ENCODE results near the gene NCK2. TPM values are rescaled to one million over a fixed set of nuclear protein-coding genes. Genes with fewer than 3 reads are reported as not detected.

The NCK2 gene
- total and polyA plus RNA-seq, 2 donors from 2014 or later, result 22.8 to 52.9 TPM

DNA sequence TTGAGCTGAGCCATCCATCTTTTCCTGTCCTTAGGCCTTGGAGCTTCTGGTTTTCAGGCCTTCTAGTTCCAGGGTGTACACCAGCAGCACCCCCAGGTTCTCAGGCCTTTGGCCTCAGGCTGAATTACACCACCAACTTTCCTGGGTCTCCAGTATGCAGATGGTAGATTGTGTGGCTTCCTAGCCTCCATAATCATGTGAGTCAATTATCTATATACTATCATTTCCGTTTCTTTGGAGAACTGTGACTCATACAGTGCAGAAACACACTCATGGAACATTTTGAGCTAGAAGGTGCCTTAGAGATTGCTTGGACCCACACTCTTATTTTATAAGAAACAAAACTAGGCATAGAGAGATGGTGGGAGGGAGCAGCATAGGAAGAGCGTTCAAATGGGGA lies 167.4 kb downstream of the NCK2 start:
- TF ChIP-seq, protein P1, sequence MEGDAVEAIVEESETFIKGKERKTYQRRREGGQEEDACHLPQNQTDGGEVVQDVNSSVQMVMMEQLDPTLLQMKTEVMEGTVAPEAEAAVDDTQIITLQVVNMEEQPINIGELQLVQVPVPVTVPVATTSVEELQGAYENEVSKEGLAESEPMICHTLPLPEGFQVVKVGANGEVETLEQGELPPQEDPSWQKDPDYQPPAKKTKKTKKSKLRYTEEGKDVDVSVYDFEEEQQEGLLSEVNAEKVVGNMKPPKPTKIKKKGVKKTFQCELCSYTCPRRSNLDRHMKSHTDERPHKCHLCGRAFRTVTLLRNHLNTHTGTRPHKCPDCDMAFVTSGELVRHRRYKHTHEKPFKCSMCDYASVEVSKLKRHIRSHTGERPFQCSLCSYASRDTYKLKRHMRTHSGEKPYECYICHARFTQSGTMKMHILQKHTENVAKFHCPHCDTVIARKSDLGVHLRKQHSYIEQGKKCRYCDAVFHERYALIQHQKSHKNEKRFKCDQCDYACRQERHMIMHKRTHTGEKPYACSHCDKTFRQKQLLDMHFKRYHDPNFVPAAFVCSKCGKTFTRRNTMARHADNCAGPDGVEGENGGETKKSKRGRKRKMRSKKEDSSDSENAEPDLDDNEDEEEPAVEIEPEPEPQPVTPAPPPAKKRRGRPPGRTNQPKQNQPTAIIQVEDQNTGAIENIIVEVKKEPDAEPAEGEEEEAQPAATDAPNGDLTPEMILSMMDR (IDR thresholded peaks at IDR 0.05; ENCODE audit: borderline replicate concordance, extremely low read depth, insufficient read depth), result no peak
- no peak for FAIRE-seq
- intact Hi-C loops (cut with DNase I), result no loop called here
- H3K9ac ChIP-seq (ENCODE audit: low read length in 3 of 3), result no peak overlapping the region
- no peaks in the 10 kb centered on the region for H3K4me1 ChIP-seq (ENCODE audit: control insufficient read depth in 2 of 3, insufficient read depth in 2 of 3, low read depth in 1 of 3, low read length in 3 of 3)
- peaks cover 0 to 22% (median 11%) of the 10 kb centered on the region in 3 donors for H3K9me3 ChIP-seq (ENCODE audit: control insufficient read depth in 2 of 3, insufficient read depth in 1 of 3, low read length in 3 of 3)
- no peak overlapping the region for H3K27ac ChIP-seq (ENCODE audit: low read depth in 2 of 2, low read length in 2 of 2)
- H3K36me3 ChIP-seq (ENCODE audit: control insufficient read depth in 2 of 3, insufficient read depth in 3 of 3, low read length in 3 of 3), result no peaks in the 10 kb centered on the region
- no peaks in the 10 kb centered on the region for H3K27me3 ChIP-seq (ENCODE audit: control insufficient read depth, insufficient read depth, low read length)
- no peak for DNase-seq
- H3K4me3 ChIP-seq (ENCODE audit: low read length in 3 of 3), result no peak overlapping the region

DNA sequence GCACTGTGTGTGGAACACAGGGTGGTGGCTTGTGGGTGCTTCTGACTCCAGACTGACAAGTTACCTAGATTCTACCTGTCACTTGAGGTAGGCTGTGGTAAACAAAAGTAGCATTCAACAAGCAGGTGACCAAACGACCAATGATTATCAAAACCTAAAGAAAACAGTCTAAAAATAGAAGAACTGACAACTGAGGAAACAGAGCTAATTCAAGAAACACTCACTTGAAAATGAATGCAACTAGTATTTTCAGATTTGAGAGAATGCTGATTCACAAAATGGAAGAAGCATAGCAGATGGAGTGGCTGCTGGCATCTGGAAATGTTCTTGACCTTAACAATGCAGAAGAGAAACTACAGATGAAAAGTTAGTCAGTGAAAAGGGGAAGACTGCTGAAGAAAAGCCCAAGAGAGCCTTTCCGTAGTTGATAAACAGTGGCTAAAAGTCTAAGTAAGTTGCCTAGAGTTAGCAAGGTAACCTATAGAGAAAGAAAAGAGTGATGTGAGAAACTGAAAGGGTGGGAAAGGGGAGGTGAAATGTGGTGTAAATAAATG lies 170.4 kb downstream of the NCK2 start:
- no peak for FAIRE-seq
- no peaks in the 10 kb centered on the region for H3K27me3 ChIP-seq (ENCODE audit: control insufficient read depth, insufficient read depth, low read length)
- intact Hi-C loops (cut with DNase I), result no loop called here
- H3K36me3 ChIP-seq (ENCODE audit: control insufficient read depth in 2 of 3, insufficient read depth in 3 of 3, low read length in 3 of 3), result no peaks in the 10 kb centered on the region
- TF ChIP-seq, protein P1 (IDR thresholded peaks at IDR 0.05; ENCODE audit: borderline replicate concordance, extremely low read depth, insufficient read depth), result no peak
- no peak overlapping the region for H3K4me3 ChIP-seq (ENCODE audit: low read length in 3 of 3)
- no peak for DNase-seq
- no peaks in the 10 kb centered on the region for H3K4me1 ChIP-seq (ENCODE audit: control insufficient read depth in 2 of 3, insufficient read depth in 2 of 3, low read depth in 1 of 3, low read length in 3 of 3)
- H3K9ac ChIP-seq (ENCODE audit: low read length in 3 of 3), result no peak overlapping the region
- peaks cover 0 to 22% (median 11%) of the 10 kb centered on the region in 3 donors for H3K9me3 ChIP-seq (ENCODE audit: control insufficient read depth in 2 of 3, insufficient read depth in 1 of 3, low read length in 3 of 3)
- no peak overlapping the region for H3K27ac ChIP-seq (ENCODE audit: low read depth in 2 of 2, low read length in 2 of 2)

DNA sequence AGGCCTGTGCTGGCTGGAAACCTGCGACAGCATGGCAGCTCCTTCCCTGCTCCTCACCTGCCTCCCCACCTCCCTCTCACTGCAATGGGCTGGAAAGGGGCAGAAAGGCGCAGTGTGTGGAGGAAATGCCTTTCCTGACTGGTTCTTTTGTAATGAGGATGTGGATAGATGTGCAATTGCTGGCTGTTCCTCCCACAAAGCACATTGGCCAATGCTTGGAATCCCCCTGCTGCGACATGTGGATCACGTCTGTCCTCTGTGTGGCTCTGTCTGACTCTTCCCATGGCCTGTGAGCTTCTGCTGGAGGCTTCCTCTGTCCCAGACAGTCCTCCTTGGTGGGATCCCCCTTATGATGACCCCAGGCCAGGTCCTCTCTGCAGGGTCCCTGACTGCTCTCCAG lies 172.5 kb downstream of the NCK2 start:
- H3K9ac ChIP-seq (ENCODE audit: low read length in 3 of 3), result no peak overlapping the region
- intact Hi-C loops (cut with DNase I), result no loop called here
- no peak overlapping the region for H3K4me3 ChIP-seq (ENCODE audit: low read length in 3 of 3)
- H3K27me3 ChIP-seq (ENCODE audit: control insufficient read depth, insufficient read depth, low read length), result no peaks in the 10 kb centered on the region
- peaks cover 0 to 22% (median 11%) of the 10 kb centered on the region in 3 donors for H3K9me3 ChIP-seq (ENCODE audit: control insufficient read depth in 2 of 3, insufficient read depth in 1 of 3, low read length in 3 of 3)
- H3K4me1 ChIP-seq (ENCODE audit: control insufficient read depth in 2 of 3, insufficient read depth in 2 of 3, low read depth in 1 of 3, low read length in 3 of 3), result no peaks in the 10 kb centered on the region
- TF ChIP-seq, protein P1 (IDR thresholded peaks at IDR 0.05; ENCODE audit: borderline replicate concordance, extremely low read depth, insufficient read depth), result no peak
- no peak overlapping the region for H3K27ac ChIP-seq (ENCODE audit: low read depth in 2 of 2, low read length in 2 of 2)
- H3K36me3 ChIP-seq (ENCODE audit: control insufficient read depth in 2 of 3, insufficient read depth in 3 of 3, low read length in 3 of 3), result no peaks in the 10 kb centered on the region
- no peak for DNase-seq
- FAIRE-seq, result no peak

DNA sequence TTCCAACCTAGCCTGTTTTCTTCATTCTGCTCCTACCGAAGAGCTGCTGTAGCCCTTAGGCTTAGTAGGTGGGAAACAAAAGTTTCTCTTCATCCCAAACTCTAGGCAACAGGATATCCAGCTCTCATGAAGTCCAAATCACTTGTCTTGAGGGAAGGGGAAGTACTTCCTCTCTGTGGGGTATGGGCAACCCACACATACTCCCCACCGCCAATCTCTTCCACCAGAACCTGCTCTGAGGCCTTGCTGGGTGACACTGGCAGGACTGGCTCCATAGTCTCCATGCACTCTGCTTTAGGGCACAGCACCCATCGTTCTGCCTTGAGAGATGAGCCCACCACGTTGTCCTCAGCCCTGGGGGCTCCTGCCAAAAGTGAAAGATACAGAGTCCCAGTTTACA lies 173.0 kb downstream of the NCK2 start:
- DNase-seq, result no peak
- no peak for FAIRE-seq

More for the DNA sequence above, 173.0 kb downstream of the NCK2 start:
- Histone ChIP-seq H3K9me3 (ENCODE audit: control insufficient read depth in 2 of 3, insufficient read depth in 1 of 3, low read length in 3 of 3) (peaks cover 0 to 22% (median 11%) of the 10 kb centered on the region in 3 donors), H3K27me3 (ENCODE audit: control insufficient read depth, insufficient read depth, low read length) (no peaks in the 10 kb centered on the region), H3K27ac (ENCODE audit: low read depth in 2 of 2, low read length in 2 of 2) (no peak overlapping the region), H3K4me1 (ENCODE audit: control insufficient read depth in 2 of 3, insufficient read depth in 2 of 3, low read depth in 1 of 3, low read length in 3 of 3) (no peaks in the 10 kb centered on the region), H3K36me3 (ENCODE audit: control insufficient read depth in 2 of 3, insufficient read depth in 3 of 3, low read length in 3 of 3) (no peaks in the 10 kb centered on the region), H3K4me3 (ENCODE audit: low read length in 3 of 3) (no peak overlapping the region), H3K9ac (ENCODE audit: low read length in 3 of 3) (no peak overlapping the region)
- TF ChIP-seq, protein P1 (IDR thresholded peaks at IDR 0.05; ENCODE audit: borderline replicate concordance, extremely low read depth, insufficient read depth), result no peak
- intact Hi-C loops (cut with DNase I), result no loop called here

Measured in kidney (tissue), 14 donors.